K562 (cell line): ENCODE data around the gene CABP2.
A peak's percentile ranks its signal among the peaks of the same experiment; 100 is the strongest.
"Not testable (repeated sequence)": the region's sequence is repeated elsewhere in the genome, so short reads cannot be mapped to it uniquely, and the experiment has no call there.

ENCODE experiments used
- BRCA1 ChIP-seq, 2 experiments: fragments of 450-650 bp in 1 of 2; sonication (generic) in 1 of 2; formaldehyde crosslinking in 1 of 2; IDR thresholded peaks; 2 replicates each; pipeline versions ENCODE4 v1.5.0 to v1.6.1; 2017 to 2020; ENCODE audit warnings: mild to moderate bottlenecking in 1 of 2, missing genetic modification reagents in 1 of 2
- DPF2 ChIP-seq: fragments of 450-650 bp; IDR thresholded peaks from 2 replicates; pipeline ENCODE4 v1.6.1; 2016
- ELK1 ChIP-seq: sonication (generic); formaldehyde crosslinking; IDR thresholded peaks from 2 replicates; pipeline ENCODE4 v1.8.1; 2022; ENCODE audit warnings: missing genetic modification reagents
- RFX5 ChIP-seq: IDR thresholded peaks from 2 replicates; pipeline ENCODE4 v1.6.1; 2011; ENCODE audit warnings: low read depth, mild to moderate bottlenecking, improper control_type of control experiment, low read length
- TCF7L2 ChIP-seq: fragments of 150-350 bp; IDR thresholded peaks from 2 replicates; pipeline ENCODE4 v1.6.1; 2016; ENCODE audit warnings: low read depth, mild to moderate bottlenecking, low read length, moderate library complexity
- ZNF280B ChIP-seq: fragments of 250-450 bp; sonication (Bioruptor Pico); IDR thresholded peaks from 2 replicates; pipeline ENCODE4 v1.5.1; 2021; ENCODE audit warnings: mild to moderate bottlenecking

- not testable (repeated sequence) for TF ChIP-seq RFX5; TCF7L2; ZNF280B (CRISPR knock-in tag); ELK1 (CRISPR knock-in tag); BRCA1 (IDR thresholded peaks at IDR 0.05); BRCA1 (CRISPR knock-in tag; IDR thresholded peaks at IDR 0.05)
- TF ChIP-seq DPF2, result peak; percentile 61
Measured at GRCh38 chr11:67563705-67564114, 40.5 kb upstream of the CABP2 start.
